Measurements from ENCODE around the gene ZNF385D.

DNA sequence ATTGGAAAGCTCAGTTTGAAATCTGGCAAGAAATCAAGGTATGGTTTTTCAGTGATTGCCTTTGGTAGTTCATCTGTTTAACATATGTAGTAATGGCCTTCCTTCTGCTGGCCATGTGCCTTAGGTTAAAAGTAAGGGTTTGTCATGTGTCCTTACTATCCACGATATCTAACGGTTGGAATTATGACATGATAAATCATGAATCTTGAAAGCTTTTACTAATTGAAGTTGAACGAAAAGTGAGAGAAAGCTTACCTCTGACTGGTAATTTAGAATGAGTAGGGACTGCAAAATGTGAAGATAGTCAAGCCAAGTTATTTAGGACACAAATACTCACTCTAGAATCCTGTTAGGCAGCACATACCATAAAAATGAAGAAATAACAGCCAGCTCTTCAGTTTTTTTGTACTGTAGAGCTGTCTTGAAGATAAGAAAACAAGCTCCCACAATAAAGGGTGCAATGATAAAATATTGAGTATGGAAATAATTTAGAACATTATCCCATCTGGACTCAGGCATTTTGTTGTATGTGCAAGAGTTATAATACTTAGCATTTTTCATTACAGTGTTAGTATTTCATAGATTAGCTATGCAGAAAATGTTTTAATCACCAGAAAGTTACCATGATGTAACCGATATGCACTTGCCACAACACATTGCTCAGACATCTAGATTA is 303.4 kb downstream of the ZNF385D start:
- TF ChIP-seq SMC3 (IDR thresholded peaks at IDR 0.05; ENCODE audit: low read length), result no peak
- TF ChIP-seq PCBP1 (IDR thresholded peaks at IDR 0.05; ENCODE audit: borderline replicate concordance, low read depth, low read length), result no peak
- TF ChIP-seq MTF1 (CRISPR knock-in tag; IDR thresholded peaks at IDR 0.05), result no peak
- TF ChIP-seq, protein P1, sequence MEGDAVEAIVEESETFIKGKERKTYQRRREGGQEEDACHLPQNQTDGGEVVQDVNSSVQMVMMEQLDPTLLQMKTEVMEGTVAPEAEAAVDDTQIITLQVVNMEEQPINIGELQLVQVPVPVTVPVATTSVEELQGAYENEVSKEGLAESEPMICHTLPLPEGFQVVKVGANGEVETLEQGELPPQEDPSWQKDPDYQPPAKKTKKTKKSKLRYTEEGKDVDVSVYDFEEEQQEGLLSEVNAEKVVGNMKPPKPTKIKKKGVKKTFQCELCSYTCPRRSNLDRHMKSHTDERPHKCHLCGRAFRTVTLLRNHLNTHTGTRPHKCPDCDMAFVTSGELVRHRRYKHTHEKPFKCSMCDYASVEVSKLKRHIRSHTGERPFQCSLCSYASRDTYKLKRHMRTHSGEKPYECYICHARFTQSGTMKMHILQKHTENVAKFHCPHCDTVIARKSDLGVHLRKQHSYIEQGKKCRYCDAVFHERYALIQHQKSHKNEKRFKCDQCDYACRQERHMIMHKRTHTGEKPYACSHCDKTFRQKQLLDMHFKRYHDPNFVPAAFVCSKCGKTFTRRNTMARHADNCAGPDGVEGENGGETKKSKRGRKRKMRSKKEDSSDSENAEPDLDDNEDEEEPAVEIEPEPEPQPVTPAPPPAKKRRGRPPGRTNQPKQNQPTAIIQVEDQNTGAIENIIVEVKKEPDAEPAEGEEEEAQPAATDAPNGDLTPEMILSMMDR (CRISPR knock-in tag; IDR thresholded peaks at IDR 0.05), result no peak
- TF ChIP-seq, protein P2, sequence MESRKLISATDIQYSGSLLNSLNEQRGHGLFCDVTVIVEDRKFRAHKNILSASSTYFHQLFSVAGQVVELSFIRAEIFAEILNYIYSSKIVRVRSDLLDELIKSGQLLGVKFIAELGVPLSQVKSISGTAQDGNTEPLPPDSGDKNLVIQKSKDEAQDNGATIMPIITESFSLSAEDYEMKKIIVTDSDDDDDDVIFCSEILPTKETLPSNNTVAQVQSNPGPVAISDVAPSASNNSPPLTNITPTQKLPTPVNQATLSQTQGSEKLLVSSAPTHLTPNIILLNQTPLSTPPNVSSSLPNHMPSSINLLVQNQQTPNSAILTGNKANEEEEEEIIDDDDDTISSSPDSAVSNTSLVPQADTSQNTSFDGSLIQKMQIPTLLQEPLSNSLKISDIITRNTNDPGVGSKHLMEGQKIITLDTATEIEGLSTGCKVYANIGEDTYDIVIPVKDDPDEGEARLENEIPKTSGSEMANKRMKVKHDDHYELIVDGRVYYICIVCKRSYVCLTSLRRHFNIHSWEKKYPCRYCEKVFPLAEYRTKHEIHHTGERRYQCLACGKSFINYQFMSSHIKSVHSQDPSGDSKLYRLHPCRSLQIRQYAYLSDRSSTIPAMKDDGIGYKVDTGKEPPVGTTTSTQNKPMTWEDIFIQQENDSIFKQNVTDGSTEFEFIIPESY (CRISPR knock-in tag; IDR thresholded peaks at IDR 0.05), result no peak
- TF ChIP-seq, protein P3, sequence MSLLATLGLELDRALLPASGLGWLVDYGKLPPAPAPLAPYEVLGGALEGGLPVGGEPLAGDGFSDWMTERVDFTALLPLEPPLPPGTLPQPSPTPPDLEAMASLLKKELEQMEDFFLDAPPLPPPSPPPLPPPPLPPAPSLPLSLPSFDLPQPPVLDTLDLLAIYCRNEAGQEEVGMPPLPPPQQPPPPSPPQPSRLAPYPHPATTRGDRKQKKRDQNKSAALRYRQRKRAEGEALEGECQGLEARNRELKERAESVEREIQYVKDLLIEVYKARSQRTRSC (CRISPR knock-in tag; IDR thresholded peaks at IDR 0.05; ENCODE audit: low read depth), result no peak

Measured in HepG2 (cell line).